Mesendoderm (in vitro differentiated cells): Measurements from ENCODE around the gene NES.
A peak's percentile ranks its signal among the peaks of the same experiment; 100 is the strongest.

Experiments
- DNase-seq: peaks from one replicate; pipeline ENCODE4 v3.0.0; 2013
- H2AK5ac ChIP-seq: 2 replicates; pipeline ENCODE4 v1.6.1; 2013; ENCODE audit warnings: low read length, inconsistent platforms
- H2BK120ac ChIP-seq: 2 replicates; pipeline ENCODE4 v1.6.1; 2013; ENCODE audit warnings: low read depth, mild to moderate bottlenecking, low read length, moderate library complexity, mixed read lengths
- H2BK15ac ChIP-seq: replicated peaks from 2 replicates; pipeline ENCODE4 v1.6.1; 2013; ENCODE audit warnings: low read depth, mild to moderate bottlenecking, moderate library complexity
- H2BK5ac ChIP-seq: 2 replicates; pipeline ENCODE4 v1.6.1; 2013; ENCODE audit warnings: low read length, inconsistent platforms
- H3K18ac ChIP-seq: 2 replicates; pipeline ENCODE4 v1.6.1; 2013; ENCODE audit warnings: mild to moderate bottlenecking, low read length, mixed read lengths
- H3K23ac ChIP-seq: one replicate; pipeline ENCODE4 v1.6.1; 2013; ENCODE audit warnings: low read length
- H3K27ac ChIP-seq: 2 replicates; pipeline ENCODE4 v1.5.1; 2013; ENCODE audit warnings: low read depth, mild to moderate bottlenecking, inconsistent platforms, low read length, moderate library complexity
- H3K27me3 ChIP-seq: 2 replicates; pipeline ENCODE4 v1.6.1; 2013; ENCODE audit warnings: low read length, control low read depth, mild to moderate bottlenecking, inconsistent platforms; ENCODE audit not compliant: insufficient read depth, poor library complexity
- H3K36me3 ChIP-seq: 2 replicates; pipeline ENCODE4 v1.6.1; 2013; ENCODE audit warnings: low read length, inconsistent platforms; ENCODE audit not compliant: control insufficient read depth, insufficient read depth
- H3K4ac ChIP-seq: one replicate; pipeline ENCODE4 v1.6.1; 2013; ENCODE audit warnings: low read depth, mild to moderate bottlenecking, low read length, moderate library complexity
- H3K4me1 ChIP-seq: 2 replicates; pipeline ENCODE4 v1.6.1; 2013; ENCODE audit warnings: low read depth, low read length, inconsistent platforms; ENCODE audit not compliant: control insufficient read depth
- H3K4me2 ChIP-seq: 2 replicates; pipeline ENCODE4 v1.6.1; 2013; ENCODE audit warnings: low read length
- H3K4me3 ChIP-seq: 2 replicates; pipeline ENCODE4 v1.5.1; 2013; ENCODE audit warnings: mild to moderate bottlenecking, low read length
- H3K56ac ChIP-seq: one replicate; pipeline ENCODE4 v1.6.1; 2013; ENCODE audit warnings: low read length
- H3K79me1 ChIP-seq: 2 replicates; pipeline ENCODE4 v1.6.1; 2013; ENCODE audit warnings: low read length, inconsistent platforms
- H3K79me2 ChIP-seq: 2 replicates; pipeline ENCODE4 v1.6.1; 2013; ENCODE audit warnings: mild to moderate bottlenecking, low read length; ENCODE audit not compliant: control insufficient read depth, insufficient read depth
- H3K9ac ChIP-seq: 2 replicates; pipeline ENCODE4 v1.6.1; 2013; ENCODE audit warnings: low read length, inconsistent platforms
- H4K5ac ChIP-seq: one replicate; pipeline ENCODE4 v1.6.1; 2013; ENCODE audit warnings: low read length
- H4K8ac ChIP-seq: one replicate; pipeline ENCODE4 v1.6.1; 2013; ENCODE audit warnings: low read depth, mild to moderate bottlenecking, control low read depth, low read length, moderate library complexity
- WGBS: extraction: QIAGEN DNeasy Blood & Tissue Kit; methylation state at CpG from one replicate; pipeline ENCODE4 v1.1.7; 2013; ENCODE audit warnings: low lambda C conversion rate, missing lambda C conversion rate; ENCODE audit not compliant: insufficient coverage; ENCODE audit errors: extremely low coverage; 5-methylcytosine and 5-hydroxymethylcytosine counted together

The NES gene

DNA sequence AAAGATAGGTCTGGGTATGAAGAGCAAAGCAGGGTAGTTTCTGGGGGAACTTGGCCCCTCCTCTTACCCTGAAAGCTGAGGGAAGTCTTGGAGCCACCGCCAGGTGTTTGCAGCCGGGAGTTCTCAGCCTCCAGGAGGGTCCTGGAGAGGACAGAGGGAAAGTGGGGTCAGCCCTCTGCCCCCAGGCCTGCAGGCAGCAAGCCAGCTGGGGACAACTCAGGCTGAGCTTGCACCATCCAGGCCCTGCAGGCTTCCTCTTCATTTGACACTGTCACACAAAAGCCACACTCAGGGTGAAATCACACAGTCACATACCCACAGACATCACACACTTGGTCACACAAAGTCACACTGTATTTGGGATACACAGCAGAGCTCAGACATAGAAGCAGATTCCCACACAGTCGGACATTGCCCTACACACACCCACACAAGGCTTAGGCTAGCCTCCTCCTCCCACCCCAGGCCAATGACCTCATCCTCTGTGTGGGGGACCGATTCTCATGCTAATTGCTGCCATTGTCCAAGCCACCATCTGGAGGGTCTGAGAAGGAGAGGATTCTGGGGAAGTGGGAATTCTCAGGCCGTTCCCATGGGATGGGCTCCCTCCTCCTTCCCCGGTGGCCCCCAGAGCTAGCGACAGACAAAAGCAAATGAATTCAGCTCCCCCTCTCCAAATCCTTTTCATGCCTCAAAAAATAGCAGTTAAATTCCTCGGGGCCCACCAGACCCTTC, 3.7 kb downstream of the NES start:
- H3K36me3 ChIP-seq = peaks cover 10% of the 10 kb centered on the region
- no peak overlapping the region for H2BK15ac ChIP-seq
- no peak overlapping the region for H4K5ac ChIP-seq
- peak overlapping the region; percentile 83 for H3K56ac ChIP-seq
- H3K27me3 ChIP-seq = no peaks in the 10 kb centered on the region
- peak overlapping the region; percentile 84 for H3K9ac ChIP-seq
- peaks cover 15% of the 10 kb centered on the region for H3K4me1 ChIP-seq
- H3K4ac ChIP-seq = no peak overlapping the region
- H3K79me1 ChIP-seq = peaks cover 20% of the 10 kb centered on the region
- H2BK120ac ChIP-seq = no peak overlapping the region
- H3K23ac ChIP-seq = no peak overlapping the region
- no peak overlapping the region for H2AK5ac ChIP-seq
- H3K4me2 ChIP-seq = no peak overlapping the region
- H3K18ac ChIP-seq = no peak overlapping the region
- H3K27ac ChIP-seq = no peak overlapping the region
- H4K8ac ChIP-seq = no peak overlapping the region
- H3K4me3 ChIP-seq = no peak overlapping the region
- no peak overlapping the region for H2BK5ac ChIP-seq
- peaks cover 35% of the 10 kb centered on the region for H3K79me2 ChIP-seq
- DNase-seq = peak; percentile 97
- WGBS = no CpG with 5 or more reads among the region's 8 CpGs

DNA sequence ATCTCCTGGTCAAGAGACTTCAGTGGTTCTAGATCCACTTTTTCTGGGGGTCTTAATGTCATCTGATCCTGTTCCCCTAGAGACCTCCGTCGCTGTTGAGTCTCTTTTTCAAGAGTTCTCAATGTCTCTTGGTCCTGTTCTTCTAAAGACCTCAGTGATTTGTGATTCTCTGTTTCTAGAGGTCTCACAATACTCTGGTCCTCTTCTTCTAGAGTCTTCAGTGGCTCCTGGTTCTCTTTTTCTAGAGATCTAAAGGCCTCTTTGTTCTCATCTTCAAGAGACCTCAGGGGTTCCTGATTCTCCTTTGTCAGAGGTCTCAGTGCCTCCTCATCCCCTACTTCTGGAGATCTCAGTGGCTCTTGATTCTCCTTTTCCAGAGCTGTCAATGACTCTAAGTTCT, 5.4 kb downstream of the NES start:
- no peak overlapping the region for H3K4me2 ChIP-seq
- no peak for DNase-seq
- WGBS = no CpG with 5 or more reads among the region's 2 CpGs
- H3K23ac ChIP-seq = no peak overlapping the region
- H2BK5ac ChIP-seq = no peak overlapping the region
- H2BK15ac ChIP-seq = no peak overlapping the region
- H3K79me2 ChIP-seq = peaks cover 32% of the 10 kb centered on the region
- no peak overlapping the region for H3K56ac ChIP-seq
- no peaks in the 10 kb centered on the region for H3K27me3 ChIP-seq
- no peak overlapping the region for H3K4me3 ChIP-seq
- no peak overlapping the region for H3K18ac ChIP-seq
- H4K8ac ChIP-seq = no peak overlapping the region
- no peak overlapping the region for H3K9ac ChIP-seq
- H2AK5ac ChIP-seq = no peak overlapping the region
- no peak overlapping the region for H2BK120ac ChIP-seq
- no peak overlapping the region for H3K27ac ChIP-seq
- H3K79me1 ChIP-seq = peaks cover 20% of the 10 kb centered on the region
- H3K36me3 ChIP-seq = peaks cover 10% of the 10 kb centered on the region
- H4K5ac ChIP-seq = no peak overlapping the region
- no peak overlapping the region for H3K4ac ChIP-seq
- H3K4me1 ChIP-seq = peaks cover 20% of the 10 kb centered on the region

DNA sequence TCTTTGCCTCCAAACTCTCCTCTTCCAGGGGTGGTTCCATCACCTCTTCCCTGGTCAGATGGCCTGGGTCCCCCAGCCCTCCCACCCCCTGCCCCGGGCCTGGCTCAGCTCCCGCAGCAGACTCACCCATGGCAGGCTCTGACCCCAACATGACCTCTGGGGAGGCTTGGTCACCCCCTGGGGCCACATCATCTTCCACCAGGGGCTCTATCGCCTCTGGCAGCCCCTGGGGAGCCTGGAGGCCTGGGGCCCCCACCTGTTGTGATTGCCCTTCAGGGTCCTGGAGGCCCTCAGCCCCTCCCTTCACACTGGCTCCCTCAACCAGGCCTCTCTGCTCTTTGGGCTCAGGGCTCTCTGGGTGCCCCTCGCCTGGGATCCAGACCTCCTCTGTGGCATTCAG, 6.4 kb downstream of the NES start:
- peaks cover 10% of the 10 kb centered on the region for H3K36me3 ChIP-seq
- peak overlapping the region; percentile 13 for H3K27ac ChIP-seq
- H3K56ac ChIP-seq = peak overlapping the region; percentile 54
- no peak overlapping the region for H2BK15ac ChIP-seq
- H3K4me3 ChIP-seq = no peak overlapping the region
- peaks cover 18% of the 10 kb centered on the region for H3K79me1 ChIP-seq
- H3K18ac ChIP-seq = no peak overlapping the region
- no peak overlapping the region for H2BK5ac ChIP-seq
- no peak overlapping the region for H3K23ac ChIP-seq
- no peak overlapping the region for H2BK120ac ChIP-seq
- H3K79me2 ChIP-seq = peaks cover 21% of the 10 kb centered on the region
- no peak overlapping the region for H3K4ac ChIP-seq
- H3K27me3 ChIP-seq = no peaks in the 10 kb centered on the region
- DNase-seq = no peak
- WGBS = no CpG with 5 or more reads among the region's 4 CpGs
- no peak overlapping the region for H2AK5ac ChIP-seq
- H3K9ac ChIP-seq = no peak overlapping the region
- H3K4me2 ChIP-seq = no peak overlapping the region
- H4K8ac ChIP-seq = no peak overlapping the region
- H4K5ac ChIP-seq = no peak overlapping the region
- peaks cover 20% of the 10 kb centered on the region for H3K4me1 ChIP-seq

DNA sequence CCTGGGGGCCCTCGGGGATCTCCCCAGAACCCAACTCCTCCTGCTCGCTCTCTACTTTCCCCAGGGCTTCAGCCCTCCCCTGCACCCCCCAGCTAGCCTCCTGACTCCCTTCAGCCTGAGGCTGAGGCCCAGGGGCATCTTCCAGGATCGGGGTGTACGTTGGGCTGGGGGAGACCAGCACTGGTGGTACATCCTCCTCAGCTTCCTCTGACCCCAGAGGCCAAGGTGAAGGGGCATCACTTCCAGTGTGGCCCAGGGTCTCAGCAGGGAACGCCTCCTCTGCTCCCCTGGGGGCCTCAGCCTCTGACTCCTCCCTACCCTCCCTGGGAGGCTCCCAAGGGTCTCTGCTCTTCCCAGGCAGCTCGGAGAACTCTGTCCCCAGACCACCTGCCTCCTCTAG, 6.8 kb downstream of the NES start:
- peaks cover 24% of the 10 kb centered on the region for H3K4me1 ChIP-seq
- H3K56ac ChIP-seq = peak overlapping the region; percentile 54
- H2BK15ac ChIP-seq = no peak overlapping the region
- no peak overlapping the region for H3K23ac ChIP-seq
- no peak overlapping the region for H3K9ac ChIP-seq
- H3K36me3 ChIP-seq = peaks cover 10% of the 10 kb centered on the region
- no peak for DNase-seq
- peaks cover 17% of the 10 kb centered on the region for H3K79me2 ChIP-seq
- H3K18ac ChIP-seq = no peak overlapping the region
- peak overlapping the region; percentile 76 for H3K27ac ChIP-seq
- H3K79me1 ChIP-seq = peaks cover 15% of the 10 kb centered on the region
- H4K5ac ChIP-seq = no peak overlapping the region
- H3K4ac ChIP-seq = no peak overlapping the region
- no peak overlapping the region for H2BK120ac ChIP-seq
- no peaks in the 10 kb centered on the region for H3K27me3 ChIP-seq
- no CpG with 5 or more reads among the region's 6 CpGs for WGBS
- H3K4me2 ChIP-seq = no peak overlapping the region
- H4K8ac ChIP-seq = no peak overlapping the region
- no peak overlapping the region for H3K4me3 ChIP-seq
- no peak overlapping the region for H2BK5ac ChIP-seq
- H2AK5ac ChIP-seq = no peak overlapping the region

DNA sequence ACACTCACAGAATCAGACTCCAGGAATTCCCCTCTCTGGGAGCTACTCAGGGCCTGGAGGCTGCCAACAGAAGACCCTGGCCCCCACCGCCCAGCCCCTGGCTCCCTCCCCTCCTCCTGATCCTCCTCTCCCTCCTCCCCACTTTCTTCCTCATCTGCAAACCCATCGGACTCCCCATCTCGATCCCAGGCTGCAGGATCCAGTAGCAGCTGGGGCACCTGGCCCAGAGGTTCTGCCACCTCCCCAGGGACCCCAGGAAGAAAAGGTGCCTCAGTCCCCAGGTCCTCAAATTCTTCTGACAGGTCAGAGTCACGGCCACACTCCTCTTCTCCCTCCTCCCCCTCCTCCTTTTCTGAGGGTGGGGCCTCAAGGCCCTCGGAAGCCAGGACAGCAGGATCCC, 7.4 kb downstream of the NES start:
- DNase-seq = no peak
- no peak overlapping the region for H3K4me3 ChIP-seq
- H4K8ac ChIP-seq = no peak overlapping the region
- H2BK15ac ChIP-seq = no peak overlapping the region
- H3K36me3 ChIP-seq = peaks cover 7% of the 10 kb centered on the region
- no peak overlapping the region for H3K23ac ChIP-seq
- no peak overlapping the region for H2BK5ac ChIP-seq
- no peaks in the 10 kb centered on the region for H3K27me3 ChIP-seq
- H2BK120ac ChIP-seq = no peak overlapping the region
- no peak overlapping the region for H3K4ac ChIP-seq
- H3K18ac ChIP-seq = no peak overlapping the region
- peak overlapping the region; percentile 76 for H3K27ac ChIP-seq
- no CpG with 5 or more reads among the region's 5 CpGs for WGBS
- H3K79me1 ChIP-seq = peaks cover 10% of the 10 kb centered on the region
- no peak overlapping the region for H3K56ac ChIP-seq
- H4K5ac ChIP-seq = no peak overlapping the region
- peak overlapping the region; percentile 25 for H3K9ac ChIP-seq
- H3K79me2 ChIP-seq = peaks cover 11% of the 10 kb centered on the region
- no peak overlapping the region for H2AK5ac ChIP-seq
- H3K4me1 ChIP-seq = peaks cover 20% of the 10 kb centered on the region
- H3K4me2 ChIP-seq = no peak overlapping the region
